HepG2 (cell line): ENCODE data around the gene C11orf54. TPM values are rescaled to one million over a fixed set of nuclear protein-coding genes. Genes with fewer than 3 reads are reported as not detected.
A peak's percentile ranks its signal among the peaks of the same experiment; 100 is the strongest.

ENCODE experiments used
- CAMTA2 ChIP-seq: sonication (generic); formaldehyde crosslinking; IDR thresholded peaks from 2 replicates; pipeline ENCODE4 v1.4.0; 2020; ENCODE audit warnings: mild to moderate bottlenecking, missing genetic modification reagents, borderline replicate concordance
- GFI1 ChIP-seq: sonication (generic); formaldehyde crosslinking; IDR thresholded peaks from 2 replicates; pipeline ENCODE4 v1.5.0; 2020; ENCODE audit warnings: missing genetic modification reagents, mild to moderate bottlenecking, borderline replicate concordance
- HNRNPH1 ChIP-seq: fragments of 200-400 bp; formaldehyde crosslinking; optimal IDR thresholded peaks from 2 replicates; pipeline ENCODE3; 2017; ENCODE audit warnings: mild to moderate bottlenecking, low read depth, low read length
- HNRNPL ChIP-seq: fragments of 200-400 bp; formaldehyde crosslinking; IDR thresholded peaks from 2 replicates; pipeline ENCODE4 v1.6.1; 2017; ENCODE audit warnings: mild to moderate bottlenecking, low read depth, low read length
- HOXA5 ChIP-seq: sonication (generic); formaldehyde crosslinking; IDR thresholded peaks from 2 replicates; pipeline ENCODE4 v1.4.0; 2020; ENCODE audit warnings: missing genetic modification reagents
- KLF13 ChIP-seq: sonication (generic); formaldehyde crosslinking; IDR thresholded peaks from 2 replicates; pipeline ENCODE4 v1.4.0; 2020; ENCODE audit warnings: mild to moderate bottlenecking, missing genetic modification reagents
- ONECUT2 ChIP-seq: sonication (generic); formaldehyde crosslinking; IDR thresholded peaks from 2 replicates; pipeline ENCODE4 v1.4.0; 2020; ENCODE audit warnings: missing genetic modification reagents
- PCBP1 ChIP-seq: fragments of 200-400 bp; formaldehyde crosslinking; IDR thresholded peaks from 2 replicates; pipeline ENCODE4 v1.6.1; 2017; ENCODE audit warnings: mild to moderate bottlenecking, low read depth, low read length, borderline replicate concordance
- PHB2 ChIP-seq: fragments of 450-650 bp; IDR thresholded peaks from 2 replicates; pipeline ENCODE4 v1.6.1; 2018; ENCODE audit not compliant: partially characterized antibody
- SRSF1 ChIP-seq: fragments of 200-400 bp; formaldehyde crosslinking; optimal IDR thresholded peaks from 2 replicates; pipeline ENCODE3; 2017; ENCODE audit warnings: mild to moderate bottlenecking, low read depth, low read length, moderate library complexity
- ZBTB3 ChIP-seq: sonication (generic); formaldehyde crosslinking; IDR thresholded peaks from 2 replicates; pipeline ENCODE4 v1.4.0; 2020; ENCODE audit warnings: low read depth, mild to moderate bottlenecking, moderate library complexity, missing genetic modification reagents, borderline replicate concordance
- ZNF260 ChIP-seq: sonication (generic); formaldehyde crosslinking; IDR thresholded peaks from 2 replicates; pipeline ENCODE4 v1.4.0; 2020; ENCODE audit warnings: missing genetic modification reagents, low read depth, mild to moderate bottlenecking, borderline replicate concordance
- ZNF263 ChIP-seq: sonication (generic); formaldehyde crosslinking; IDR thresholded peaks from 2 replicates; pipeline ENCODE4 v1.4.0; 2020; ENCODE audit warnings: missing genetic modification reagents
- ZNF350 ChIP-seq: sonication (generic); formaldehyde crosslinking; IDR thresholded peaks from 2 replicates; pipeline ENCODE4 v1.4.0; 2020; ENCODE audit warnings: mild to moderate bottlenecking, low read depth, missing genetic modification reagents, borderline replicate concordance
- ZNF629 ChIP-seq: sonication (generic); formaldehyde crosslinking; conservative IDR thresholded peaks from 2 replicates; pipeline ENCODE4 v1.5.0; 2020; ENCODE audit warnings: missing genetic modification reagents
- ZNF652 ChIP-seq: IDR thresholded peaks from 2 replicates; pipeline ENCODE4 v1.6.1; 2016; ENCODE audit warnings: low read depth, borderline replicate concordance
- ZNF703 ChIP-seq: sonication (generic); formaldehyde crosslinking; IDR thresholded peaks from 2 replicates; pipeline ENCODE4 v1.5.1; 2020; ENCODE audit warnings: missing genetic modification reagents, mild to moderate bottlenecking, moderate library complexity, borderline replicate concordance
- ZNF773 ChIP-seq: sonication (generic); formaldehyde crosslinking; IDR thresholded peaks from 2 replicates; pipeline ENCODE4 v1.4.0; 2020; ENCODE audit warnings: missing genetic modification reagents, borderline replicate concordance
- polyA plus RNA-seq, 8 experiments: library from polyadenylated mRNA; depleted of rRNA in 3 of 8; stranded (reverse) in 7 of 8; unstranded in 1 of 8; fragments of >200 nt; fragmentation: Illumina TruSeq in 4 of 8; extraction: Trizol in 4 of 8; gene quantifications; 2 replicates each; pipeline versions ENCODE4 v1.2.1 to v1.2.3, GENCODE V29; 2011 to 2016; ENCODE audit warnings: low read depth in 4 of 8, missing spikeins in 1 of 8, mixed read lengths in 1 of 8; ENCODE audit not compliant: insufficient read depth in 1 of 8
- total RNA-seq, 5 experiments: library from RNA; depleted of rRNA; stranded (reverse); fragments of >200 nt; fragmentation: Illumina TruSeq; extraction: Trizol; gene quantifications; 2 replicates each; pipeline ENCODE4 v1.2.3, GENCODE V29; 2016; ENCODE audit warnings: low read depth in 1 of 5
- TF ChIP-seq, protein P1 (sequence below): sonication (generic); formaldehyde crosslinking; IDR thresholded peaks from 2 replicates; pipeline ENCODE4 v1.5.0; 2020; ENCODE audit warnings: mild to moderate bottlenecking, missing genetic modification reagents
- TF ChIP-seq, protein P2 (sequence below): IDR thresholded peaks from 2 replicates; pipeline ENCODE4 v1.6.1; 2016; ENCODE audit warnings: missing compliant biosample characterization, missing genetic modification reagents, borderline replicate concordance
- TF ChIP-seq, protein P3 (sequence below): sonication (generic); IDR thresholded peaks from 2 replicates; pipeline ENCODE4 v1.6.1; 2016; ENCODE audit warnings: low read depth, borderline replicate concordance
- TF ChIP-seq, protein P4 (sequence below): sonication (generic); formaldehyde crosslinking; IDR thresholded peaks from 2 replicates; pipeline ENCODE4 v1.5.1; 2020; ENCODE audit warnings: missing genetic modification reagents, mild to moderate bottlenecking, borderline replicate concordance
- TF ChIP-seq, protein P5 (sequence below): sonication (generic); formaldehyde crosslinking; conservative IDR thresholded peaks from 2 replicates; pipeline ENCODE4 v1.8.0; 2022; ENCODE audit warnings: missing genetic modification reagents

C11orf54 gene
- total and polyA plus RNA-seq, 2 of the 13 experiments (the other 11 are each of a cell fraction or from before 2014, with no cell fraction given), result 42.7 to 50.1 TPM

DNA sequence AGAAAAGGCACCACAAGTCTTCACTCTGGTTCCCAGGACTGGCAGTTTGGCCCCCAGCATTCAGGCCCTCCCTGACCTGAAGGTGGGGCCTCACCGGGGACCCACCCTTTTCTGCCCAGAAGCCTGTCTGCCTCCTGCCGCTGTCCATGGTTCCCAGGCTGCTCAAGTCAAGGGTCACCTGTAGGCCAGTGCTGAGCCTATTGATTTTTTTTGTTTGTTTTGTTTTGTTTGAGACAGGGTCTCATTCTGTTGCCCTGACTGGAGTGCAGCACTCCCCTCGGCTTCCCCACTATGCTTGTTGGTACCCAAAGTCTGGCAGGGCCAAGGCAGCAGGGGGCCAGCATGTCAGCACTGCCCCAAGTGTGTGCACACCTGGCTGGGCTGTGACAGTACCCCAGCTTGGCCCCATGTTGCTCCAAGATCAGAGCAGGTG lies 31.6 kb downstream of the C11orf54 start (continued):
- TF ChIP-seq ZNF263 (CRISPR knock-in tag) (no peak; the same call in 1 of the 2 replicates), CAMTA2 (no peak), ZBTB3 (CRISPR knock-in tag) (no peak; the same call in 1 of the 2 replicates), KLF13 (CRISPR knock-in tag) (no peak), GFI1 (CRISPR knock-in tag) (peak; percentile 61), HOXA5 (CRISPR knock-in tag) (peak; percentile 79; the same call in 1 of the 2 replicates), ZNF652 (CRISPR knock-in tag) (peak; percentile 70; the same call in 1 of the 2 replicates), ZNF773 (CRISPR knock-in tag) (peak; percentile 61; the same call in 1 of the 2 replicates), ZNF350 (no peak; the same call in 1 of the 2 replicates), ZNF260 (CRISPR knock-in tag) (no peak), HNRNPL (no peak), PHB2 (no peak), SRSF1 (no peak), ONECUT2 (CRISPR knock-in tag) (peak; percentile 96), PCBP1 (no peak), HNRNPH1 (no peak), ZNF629 (CRISPR knock-in tag) (no peak), ZNF703 (no peak)
- TF ChIP-seq, protein P1, sequence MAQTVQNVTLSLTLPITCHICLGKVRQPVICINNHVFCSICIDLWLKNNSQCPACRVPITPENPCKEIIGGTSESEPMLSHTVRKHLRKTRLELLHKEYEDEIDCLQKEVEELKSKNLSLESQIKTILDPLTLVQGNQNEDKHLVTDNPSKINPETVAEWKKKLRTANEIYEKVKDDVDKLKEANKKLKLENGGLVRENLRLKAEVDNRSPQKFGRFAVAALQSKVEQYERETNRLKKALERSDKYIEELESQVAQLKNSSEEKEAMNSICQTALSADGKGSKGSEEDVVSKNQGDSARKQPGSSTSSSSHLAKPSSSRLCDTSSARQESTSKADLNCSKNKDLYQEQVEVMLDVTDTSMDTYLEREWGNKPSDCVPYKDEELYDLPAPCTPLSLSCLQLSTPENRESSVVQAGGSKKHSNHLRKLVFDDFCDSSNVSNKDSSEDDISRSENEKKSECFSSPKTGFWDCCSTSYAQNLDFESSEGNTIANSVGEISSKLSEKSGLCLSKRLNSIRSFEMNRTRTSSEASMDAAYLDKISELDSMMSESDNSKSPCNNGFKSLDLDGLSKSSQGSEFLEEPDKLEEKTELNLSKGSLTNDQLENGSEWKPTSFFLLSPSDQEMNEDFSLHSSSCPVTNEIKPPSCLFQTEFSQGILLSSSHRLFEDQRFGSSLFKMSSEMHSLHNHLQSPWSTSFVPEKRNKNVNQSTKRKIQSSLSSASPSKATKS (CRISPR knock-in tag), result no peak
- TF ChIP-seq, protein P2, sequence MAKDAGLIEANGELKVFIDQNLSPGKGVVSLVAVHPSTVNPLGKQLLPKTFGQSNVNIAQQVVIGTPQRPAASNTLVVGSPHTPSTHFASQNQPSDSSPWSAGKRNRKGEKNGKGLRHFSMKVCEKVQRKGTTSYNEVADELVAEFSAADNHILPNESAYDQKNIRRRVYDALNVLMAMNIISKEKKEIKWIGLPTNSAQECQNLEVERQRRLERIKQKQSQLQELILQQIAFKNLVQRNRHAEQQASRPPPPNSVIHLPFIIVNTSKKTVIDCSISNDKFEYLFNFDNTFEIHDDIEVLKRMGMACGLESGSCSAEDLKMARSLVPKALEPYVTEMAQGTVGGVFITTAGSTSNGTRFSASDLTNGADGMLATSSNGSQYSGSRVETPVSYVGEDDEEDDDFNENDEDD (CRISPR knock-in tag), result no peak
- TF ChIP-seq, protein P3, sequence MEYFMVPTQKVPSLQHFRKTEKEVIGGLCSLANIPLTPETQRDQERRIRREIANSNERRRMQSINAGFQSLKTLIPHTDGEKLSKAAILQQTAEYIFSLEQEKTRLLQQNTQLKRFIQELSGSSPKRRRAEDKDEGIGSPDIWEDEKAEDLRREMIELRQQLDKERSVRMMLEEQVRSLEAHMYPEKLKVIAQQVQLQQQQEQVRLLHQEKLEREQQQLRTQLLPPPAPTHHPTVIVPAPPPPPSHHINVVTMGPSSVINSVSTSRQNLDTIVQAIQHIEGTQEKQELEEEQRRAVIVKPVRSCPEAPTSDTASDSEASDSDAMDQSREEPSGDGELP, result peak; percentile 77; the same call in 1 of the 2 replicates
- TF ChIP-seq, protein P4, sequence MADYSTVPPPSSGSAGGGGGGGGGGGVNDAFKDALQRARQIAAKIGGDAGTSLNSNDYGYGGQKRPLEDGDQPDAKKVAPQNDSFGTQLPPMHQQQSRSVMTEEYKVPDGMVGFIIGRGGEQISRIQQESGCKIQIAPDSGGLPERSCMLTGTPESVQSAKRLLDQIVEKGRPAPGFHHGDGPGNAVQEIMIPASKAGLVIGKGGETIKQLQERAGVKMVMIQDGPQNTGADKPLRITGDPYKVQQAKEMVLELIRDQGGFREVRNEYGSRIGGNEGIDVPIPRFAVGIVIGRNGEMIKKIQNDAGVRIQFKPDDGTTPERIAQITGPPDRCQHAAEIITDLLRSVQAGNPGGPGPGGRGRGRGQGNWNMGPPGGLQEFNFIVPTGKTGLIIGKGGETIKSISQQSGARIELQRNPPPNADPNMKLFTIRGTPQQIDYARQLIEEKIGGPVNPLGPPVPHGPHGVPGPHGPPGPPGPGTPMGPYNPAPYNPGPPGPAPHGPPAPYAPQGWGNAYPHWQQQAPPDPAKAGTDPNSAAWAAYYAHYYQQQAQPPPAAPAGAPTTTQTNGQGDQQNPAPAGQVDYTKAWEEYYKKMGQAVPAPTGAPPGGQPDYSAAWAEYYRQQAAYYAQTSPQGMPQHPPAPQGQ, result no peak
- TF ChIP-seq, protein P5, sequence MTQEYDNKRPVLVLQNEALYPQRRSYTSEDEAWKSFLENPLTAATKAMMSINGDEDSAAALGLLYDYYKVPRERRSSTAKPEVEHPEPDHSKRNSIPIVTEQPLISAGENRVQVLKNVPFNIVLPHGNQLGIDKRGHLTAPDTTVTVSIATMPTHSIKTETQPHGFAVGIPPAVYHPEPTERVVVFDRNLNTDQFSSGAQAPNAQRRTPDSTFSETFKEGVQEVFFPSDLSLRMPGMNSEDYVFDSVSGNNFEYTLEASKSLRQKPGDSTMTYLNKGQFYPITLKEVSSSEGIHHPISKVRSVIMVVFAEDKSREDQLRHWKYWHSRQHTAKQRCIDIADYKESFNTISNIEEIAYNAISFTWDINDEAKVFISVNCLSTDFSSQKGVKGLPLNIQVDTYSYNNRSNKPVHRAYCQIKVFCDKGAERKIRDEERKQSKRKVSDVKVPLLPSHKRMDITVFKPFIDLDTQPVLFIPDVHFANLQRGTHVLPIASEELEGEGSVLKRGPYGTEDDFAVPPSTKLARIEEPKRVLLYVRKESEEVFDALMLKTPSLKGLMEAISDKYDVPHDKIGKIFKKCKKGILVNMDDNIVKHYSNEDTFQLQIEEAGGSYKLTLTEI (CRISPR knock-in tag), result no peak
